ENCODE data around the gene DNAJB4.

DNA sequence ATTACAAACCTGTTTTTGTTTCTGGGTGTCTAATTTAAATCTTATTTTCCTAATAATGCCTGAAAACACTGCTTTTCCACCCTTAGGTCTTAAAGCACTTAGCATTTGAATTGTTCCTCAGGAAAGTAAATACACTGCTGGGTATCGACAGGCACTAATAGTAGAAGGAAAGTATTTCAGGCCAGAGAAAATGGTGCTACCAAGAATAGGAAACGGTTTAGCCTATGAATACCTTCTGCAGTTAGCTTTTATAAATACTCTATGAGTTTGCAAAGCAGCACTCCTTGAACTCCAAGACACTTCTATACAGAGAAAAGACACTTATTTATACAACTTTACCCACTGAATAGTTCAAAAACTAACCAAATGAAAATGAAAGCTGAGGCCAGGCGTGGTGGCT is 32.7 kb upstream of the DNAJB4 start:
- no peak for TF ChIP-seq CTCF (IDR thresholded peaks at IDR 0.05)
- TF ChIP-seq POLR2A (IDR thresholded peaks at IDR 0.05) = no peak
